Stimulated activated CD4-positive, alpha-beta T cell treated with anti-CD3 and anti-CD28 coated beads, Interleukin-2, amount 100 ng/mL, for 24 hours (primary cell): ENCODE data around the gene SLC25A51.
"Not testable (repeated sequence)": the region's sequence is repeated elsewhere in the genome, so short reads cannot be mapped to it uniquely, and the experiment has no call there.

Experiments
- DNase-seq, 2 donors: peaks; one replicate each; pipeline ENCODE4 v3.0.0-alpha.2; 2020

Gene SLC25A51

DNA sequence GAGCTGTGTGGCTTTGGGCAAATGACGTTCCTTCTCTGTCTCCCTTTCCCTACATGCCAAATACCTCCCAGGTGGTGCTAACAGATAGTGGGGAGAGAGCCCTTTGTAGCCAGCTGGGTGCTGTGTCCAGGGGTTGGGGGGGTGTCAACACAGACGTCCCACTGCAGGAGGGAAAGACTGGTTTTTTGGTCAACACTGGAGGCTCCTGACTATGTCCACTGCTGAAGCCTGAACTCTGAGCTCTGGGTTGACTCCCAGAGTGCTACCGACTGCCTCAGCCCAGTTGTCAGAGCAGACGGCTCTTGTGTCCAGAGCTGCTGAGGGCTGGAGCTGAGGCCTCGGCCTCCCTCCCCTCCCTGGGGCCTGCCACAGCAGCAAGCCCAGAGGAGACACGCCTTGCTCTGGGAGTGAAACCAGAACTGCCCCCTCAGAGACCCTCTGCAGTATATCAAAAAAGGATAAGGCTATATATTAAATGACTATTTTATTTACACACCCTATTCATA is 14.8 kb upstream of the SLC25A51 start:
- no peak for DNase-seq

DNA sequence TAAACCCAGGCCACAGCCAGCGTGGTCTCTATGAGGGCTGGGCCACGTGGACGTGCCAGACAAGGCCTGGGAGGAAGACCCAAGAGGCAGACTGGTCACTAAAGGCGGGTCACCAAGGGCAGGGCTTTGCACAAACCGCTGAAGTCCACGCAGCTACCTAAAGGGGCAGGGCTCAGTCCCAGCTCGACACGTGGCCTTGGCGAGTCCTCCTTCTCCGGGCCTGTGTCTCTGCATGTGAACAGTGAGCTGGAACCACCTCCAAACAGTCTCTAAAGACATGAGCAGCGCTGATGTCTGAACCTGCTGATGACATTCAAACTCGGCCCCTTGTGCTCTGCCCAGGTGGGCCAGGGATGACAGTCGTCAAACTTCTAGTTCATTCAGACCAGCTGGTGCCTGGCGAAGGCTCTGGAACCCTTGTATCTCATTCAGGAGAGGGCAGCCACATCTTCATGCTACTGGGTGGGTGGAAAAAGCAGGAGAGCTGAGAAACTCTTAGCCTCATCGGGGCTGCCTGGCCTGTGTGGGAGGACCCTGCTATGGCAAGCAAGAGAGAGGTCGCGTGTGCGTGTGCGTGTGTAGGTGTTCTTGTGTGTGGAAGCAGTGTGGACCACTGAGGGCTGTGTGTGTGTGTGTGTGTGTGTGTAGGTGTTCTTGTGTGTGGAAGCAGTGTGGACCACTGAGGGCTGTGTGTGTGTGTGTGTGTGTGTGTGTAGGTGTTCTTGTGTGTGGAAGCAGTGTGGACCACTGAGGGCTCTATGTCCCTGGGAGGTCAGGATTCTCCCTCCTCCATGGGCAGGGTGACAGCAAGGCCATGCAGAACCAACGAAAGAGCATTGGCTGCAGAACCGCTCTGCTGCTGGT is 14.1 kb upstream of the SLC25A51 start:
- DNase-seq: no peak

DNA sequence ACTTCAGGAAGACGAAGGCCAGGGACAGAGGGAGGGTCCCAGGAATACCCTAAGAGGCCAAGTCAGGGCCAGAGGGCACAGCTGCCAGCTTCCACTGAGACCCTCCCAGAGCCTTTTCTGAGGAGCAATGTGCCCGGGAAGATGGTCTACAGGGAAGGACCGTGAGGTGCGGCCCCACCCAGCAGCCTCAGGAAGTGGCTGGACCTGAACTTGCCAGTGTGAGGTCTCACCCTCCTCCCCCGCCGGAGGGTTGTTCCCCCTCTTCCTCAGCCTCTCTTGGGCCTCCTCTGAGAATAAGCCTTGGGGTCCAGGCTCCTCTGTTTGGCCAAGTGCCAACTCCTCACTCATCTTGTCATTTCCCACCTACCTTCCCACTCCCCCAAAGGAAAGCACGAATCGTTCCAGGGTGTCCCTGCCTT is 13.4 kb upstream of the SLC25A51 start:
- DNase-seq: no peak

DNA sequence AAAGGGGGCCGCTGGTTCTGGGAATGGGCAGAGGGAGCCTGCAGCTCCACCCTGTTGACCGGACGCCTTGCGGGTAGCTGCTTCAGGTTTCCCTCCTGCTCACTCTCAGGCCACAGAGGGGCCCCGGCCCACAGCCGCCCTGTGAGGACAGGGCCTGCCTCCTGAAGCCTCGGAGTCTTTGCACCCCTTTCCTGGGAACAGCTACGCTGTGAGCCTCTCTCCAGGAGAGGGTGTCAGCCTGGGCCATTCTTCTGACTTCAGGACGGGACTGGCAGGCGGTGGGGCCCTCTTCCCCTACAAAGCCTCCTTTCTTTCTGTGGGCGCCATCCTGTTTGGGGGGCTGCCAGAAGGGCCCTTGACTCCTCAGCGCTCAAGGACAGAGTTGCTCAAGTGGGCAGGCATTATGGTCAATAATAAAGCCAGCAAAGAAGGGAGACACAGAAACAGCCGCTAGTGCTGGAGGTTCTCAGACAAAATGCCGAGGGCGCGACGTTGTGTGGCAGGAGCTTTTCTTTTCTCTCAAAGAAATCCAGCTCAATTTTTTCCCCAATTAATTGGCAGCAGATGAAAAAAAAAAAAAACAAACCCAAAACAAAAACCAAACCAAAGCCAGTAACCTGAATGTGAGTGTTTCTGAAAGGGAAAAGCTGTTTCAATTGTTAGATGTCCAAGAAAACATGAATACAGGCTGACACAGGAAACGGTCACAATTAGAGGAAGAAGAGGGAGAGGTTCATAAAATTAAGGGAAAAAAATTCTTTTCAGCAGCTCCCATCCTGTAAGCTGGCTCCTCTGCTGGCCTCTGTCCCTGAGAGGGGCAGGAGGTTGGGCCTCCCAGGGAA is 12.8 kb upstream of the SLC25A51 start:
- no peak for DNase-seq

DNA sequence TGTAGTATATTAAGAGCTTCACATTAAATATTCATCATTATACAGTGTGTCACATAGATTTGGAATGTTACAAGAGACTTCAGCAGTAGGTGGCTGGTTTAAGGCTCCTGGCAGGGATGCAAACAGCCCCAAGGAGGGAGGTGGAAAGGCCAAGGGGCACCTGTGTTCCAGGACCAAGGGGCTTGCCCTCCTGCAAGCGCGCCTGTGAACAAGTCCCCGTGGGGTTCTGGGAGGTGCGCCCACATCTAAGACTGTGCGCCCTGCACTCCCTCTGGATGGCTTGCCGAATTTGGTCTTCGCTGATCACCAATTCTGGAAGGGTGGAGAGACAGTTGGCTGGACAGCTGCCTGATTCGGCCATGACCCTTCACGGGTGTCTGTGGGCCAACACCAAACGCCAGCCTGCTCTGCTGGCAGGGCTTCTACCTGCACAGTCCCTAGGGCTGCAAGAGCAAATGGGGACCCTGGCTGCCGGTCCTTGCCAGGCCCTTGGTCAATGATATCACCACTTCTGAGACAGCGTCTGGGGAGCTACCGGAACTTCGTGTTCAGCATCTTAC is 12.1 kb upstream of the SLC25A51 start:
- DNase-seq: no peak

DNA sequence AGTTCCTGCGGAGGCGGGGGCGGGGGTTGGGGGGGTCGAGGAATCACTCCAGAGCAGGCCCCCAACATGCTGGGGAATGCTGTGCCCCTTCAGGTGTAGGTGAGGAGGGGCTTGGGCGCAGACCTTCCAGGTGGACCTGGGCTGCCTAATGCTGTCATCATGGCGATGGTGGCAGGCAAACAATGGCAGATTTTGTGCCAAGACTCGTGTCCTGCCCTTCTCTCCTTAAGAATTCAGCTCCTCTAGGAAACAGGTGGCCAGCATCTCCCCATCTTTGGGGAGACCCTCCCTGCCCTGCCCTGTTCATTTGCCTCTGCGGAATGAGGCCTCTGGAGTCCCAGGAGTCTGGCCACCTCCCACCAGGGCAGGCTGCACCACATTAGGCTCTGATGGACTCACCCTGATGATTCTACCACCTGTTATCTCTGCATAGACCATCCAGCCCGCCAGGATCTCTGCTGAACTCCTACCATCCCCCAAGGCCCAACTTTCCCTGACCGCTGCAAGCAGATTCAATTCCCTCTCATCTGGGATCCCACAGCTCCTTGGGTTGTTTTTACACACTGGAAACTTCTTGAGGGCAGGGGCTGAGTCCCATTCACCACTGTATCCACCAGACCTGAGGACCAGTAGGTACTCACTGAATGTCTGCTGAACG is 10.9 kb upstream of the SLC25A51 start:
- DNase-seq: no peak

DNA sequence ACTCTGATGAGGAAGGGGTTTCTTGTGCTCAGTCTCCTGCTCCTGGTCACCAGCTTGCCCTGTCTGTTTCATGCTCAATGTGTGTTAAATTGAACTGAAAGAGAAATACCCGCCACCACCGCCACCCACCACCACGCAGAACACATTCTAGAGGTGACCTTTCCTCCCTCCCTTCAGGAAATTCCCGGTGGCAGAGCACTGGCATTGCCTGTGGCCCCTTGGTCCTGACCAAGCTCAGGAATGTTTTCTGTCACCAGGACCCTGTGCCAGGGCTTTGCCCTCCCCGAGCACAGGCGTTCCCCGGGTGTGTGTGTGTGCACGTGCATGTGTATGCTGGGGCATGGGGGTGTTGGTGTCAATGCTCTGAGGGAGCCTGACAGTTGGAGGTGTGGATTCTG is 10.2 kb upstream of the SLC25A51 start:
- no peak for DNase-seq

DNA sequence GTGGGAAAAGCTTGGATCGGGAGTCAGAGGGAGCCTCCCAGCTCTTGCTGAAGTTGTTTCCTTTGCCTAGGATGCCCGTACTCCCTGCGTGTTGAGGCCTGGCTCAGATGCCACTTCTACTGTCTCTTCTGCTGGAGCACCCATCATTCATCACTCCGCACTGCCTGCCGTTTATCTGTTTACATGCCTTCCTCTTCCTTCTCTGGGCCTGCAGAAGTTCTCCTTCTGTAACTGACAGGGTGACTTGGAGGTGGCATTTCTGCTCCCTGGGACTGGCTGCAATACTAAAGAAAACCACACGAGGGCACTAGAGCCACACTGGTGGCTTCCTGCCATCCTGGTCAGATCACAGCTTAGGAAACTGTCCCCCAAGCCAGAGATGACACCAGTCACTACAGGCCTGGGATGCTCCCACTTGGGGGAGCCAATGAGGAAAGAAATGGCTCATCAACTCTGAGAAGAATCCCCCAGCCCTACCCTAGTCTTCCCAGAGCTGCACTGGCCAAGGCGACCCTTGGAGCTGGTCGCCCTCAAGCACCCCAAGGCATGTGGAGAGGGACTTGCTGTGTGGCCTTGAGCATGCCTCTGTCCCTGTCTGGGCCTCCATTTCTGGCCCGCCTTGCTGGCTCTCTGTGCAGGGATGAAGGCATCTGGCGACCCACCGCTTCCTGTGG is 9.7 kb upstream of the SLC25A51 start:
- peak; percentile 86 to 88 for DNase-seq

DNA sequence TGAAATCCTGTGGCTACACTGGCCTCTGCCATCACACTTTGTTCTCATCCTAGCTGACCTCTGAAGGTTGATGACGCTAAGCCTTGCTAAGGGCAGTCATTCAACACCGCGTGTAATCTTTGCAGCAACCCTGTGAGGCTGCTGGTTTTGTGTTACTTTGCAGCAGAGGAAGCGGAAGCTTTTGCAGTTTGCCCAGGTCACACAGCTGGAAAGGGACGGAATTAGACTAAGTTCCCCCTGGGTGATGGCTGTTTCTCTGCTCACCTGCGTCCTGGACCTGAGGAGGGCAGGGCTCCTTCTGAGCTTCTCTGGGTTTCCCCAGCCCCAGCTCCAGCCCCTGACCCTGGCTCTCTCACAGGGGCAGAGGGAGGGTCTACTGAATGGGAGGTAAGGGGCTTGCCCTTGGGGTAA is 7.3 kb upstream of the SLC25A51 start:
- DNase-seq: no peak

DNA sequence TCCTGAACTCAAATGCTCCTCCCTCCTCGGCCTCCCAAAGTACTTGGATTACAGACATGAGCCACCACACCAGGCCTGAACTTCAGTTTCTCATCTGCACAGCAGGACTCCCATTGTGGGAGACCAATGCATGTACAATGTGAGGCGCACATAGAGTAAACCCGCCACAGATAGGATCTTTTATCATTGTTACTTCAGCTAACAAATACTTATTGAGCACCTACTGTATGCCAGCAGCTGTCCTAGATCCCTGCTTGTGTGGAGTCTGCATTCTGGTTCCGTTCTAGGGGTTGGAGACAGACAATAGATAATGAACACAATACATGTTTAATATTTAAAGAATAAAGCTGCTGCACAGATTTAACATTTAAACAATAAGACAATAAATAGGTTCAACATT is 6.3 kb upstream of the SLC25A51 start:
- no peak for DNase-seq

DNA sequence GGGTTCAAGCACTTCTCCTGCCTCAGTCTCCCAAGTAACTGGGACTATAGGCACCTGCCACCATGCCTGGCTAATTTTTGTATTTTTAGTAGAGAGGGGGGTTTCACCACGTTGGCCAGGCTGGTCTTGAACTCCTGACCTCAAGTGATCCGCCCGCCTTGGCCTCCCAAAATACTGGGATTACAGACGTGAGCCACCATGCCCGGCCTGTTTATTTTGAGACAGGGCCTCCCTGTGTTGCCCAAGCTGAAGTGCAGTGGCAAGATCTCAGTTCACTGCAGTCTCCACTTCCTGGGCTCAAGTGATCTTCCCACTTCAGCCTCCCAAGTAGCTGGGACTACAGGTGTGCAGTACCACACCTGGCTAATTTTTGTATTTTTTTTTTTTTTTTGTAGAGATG is 5.9 kb upstream of the SLC25A51 start:
- not testable (repeated sequence) for DNase-seq

DNA sequence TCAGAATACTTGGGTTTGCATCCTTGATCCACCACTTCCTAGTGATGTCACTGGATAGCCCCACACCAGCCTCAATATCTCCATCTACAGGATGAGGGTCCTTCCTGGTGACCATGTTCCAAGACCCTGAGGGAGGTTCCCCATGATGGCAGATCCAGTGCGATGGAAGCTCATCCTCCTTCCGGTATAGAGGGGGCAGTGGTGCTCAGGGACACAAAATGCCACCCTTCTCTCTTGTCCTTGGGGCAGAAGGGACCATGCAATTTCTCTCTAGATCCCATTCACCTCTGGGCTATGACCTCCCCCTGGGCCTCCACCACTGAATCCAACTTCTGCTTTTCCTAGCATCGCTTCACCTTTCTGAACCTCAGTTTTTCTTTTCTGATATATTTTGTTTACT is 5.4 kb upstream of the SLC25A51 start:
- DNase-seq: no peak

DNA sequence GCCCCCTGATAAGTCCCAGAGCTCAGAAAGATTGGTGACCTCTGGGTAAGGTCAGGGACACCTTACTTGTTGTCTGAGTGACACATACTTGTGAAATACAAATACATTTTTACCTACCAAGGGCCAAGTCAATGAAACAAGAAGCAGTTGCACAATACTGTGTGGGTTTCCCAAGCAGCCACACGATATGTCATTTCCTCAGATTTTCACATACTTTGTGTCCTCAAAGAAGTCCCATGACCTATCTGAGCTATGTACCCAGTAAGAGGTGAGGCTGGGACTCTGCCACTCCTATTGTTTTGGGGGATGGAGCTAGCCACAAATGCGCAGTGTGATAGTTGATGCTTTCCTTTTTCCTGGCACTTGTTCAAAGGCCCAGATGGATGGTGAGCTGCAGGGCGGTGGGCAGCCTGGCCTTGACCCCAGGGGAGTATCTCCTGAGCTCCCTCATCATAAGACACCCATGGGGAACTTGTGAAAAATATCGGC is 4.8 kb upstream of the SLC25A51 start:
- no peak for DNase-seq

DNA sequence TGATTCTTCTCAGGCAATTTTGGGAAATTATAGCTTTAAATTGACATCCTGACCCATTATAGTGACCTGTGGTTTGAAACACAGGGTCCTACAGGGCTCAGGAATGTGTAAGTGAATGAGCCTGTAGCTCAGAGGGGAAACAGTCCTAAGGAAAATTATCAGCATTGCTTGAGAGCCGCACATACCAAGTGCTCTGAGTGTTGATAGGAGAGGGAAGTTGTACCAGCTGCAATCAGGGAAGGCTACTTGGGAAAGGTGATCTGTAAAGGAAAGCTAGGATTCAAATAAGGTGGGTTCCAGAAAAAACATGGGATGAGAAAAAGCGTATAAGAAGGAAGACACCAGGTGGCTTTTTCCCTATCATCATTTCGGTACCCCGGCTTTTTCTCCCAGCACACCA is 4.4 kb upstream of the SLC25A51 start:
- DNase-seq: no peak

DNA sequence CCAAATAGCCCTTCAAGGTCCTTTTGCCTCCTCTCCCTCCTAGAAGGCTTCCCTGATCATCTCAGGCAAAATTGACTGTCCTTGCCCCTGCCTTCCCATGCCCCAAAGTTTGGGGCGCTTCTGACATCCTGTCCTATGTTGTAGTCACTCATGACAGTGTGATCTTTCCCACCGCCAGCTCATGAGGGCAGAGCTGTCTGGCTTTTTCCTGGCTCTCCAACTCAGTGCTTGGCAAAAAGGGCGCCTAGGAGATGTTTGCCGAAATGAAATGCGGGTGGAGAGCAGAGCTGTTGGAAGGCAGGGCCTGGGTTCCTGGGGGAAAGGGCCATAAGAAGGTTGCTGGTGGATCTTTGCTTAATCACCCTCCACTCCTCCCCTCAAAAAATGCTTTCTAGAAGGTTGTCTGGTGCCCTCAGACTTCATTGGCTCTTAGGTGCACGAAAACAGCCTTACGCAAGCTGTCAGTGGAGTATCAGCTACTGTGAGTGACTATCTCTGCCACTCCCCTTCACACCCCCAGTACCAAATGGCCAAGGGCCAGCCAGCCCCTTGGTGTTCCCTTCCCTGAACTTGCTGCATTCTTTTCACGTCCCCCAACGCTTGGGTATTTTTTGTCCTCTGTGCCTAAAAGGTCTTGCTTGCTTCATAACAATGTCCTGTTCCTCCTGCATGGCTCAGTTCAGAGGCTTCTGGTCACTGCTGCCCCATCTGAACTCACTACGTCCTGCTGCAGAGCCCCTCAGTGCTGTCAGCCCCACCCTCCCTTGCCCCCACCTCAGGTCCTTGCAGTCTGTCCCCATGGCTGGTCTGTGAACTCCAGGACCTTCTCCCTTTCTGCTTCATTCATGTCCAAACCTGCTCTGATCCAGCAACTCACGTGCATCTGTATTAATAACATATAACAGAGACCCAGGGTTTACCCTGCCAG is 2.6 kb upstream of the SLC25A51 start:
- DNase-seq: no peak

DNA sequence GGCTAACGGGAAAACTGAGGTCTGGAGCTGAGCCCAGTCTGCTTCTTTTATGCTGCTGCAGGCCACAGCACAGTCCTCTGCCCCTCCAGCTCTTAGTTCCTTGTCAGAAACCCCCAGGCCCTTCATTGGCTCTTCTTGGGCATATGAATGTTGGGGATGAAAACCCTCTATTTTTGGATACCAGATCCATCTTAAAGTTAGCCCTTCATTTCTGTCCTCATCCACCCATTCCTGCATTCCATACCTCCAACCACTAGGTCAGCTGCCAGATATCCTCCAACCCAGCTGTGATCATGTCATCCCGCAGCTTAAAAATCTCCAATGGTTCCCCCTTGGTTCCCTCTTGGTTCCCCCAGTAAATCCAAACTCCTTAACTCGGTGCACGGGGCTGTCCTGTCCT is 1.8 kb upstream of the SLC25A51 start:
- no peak for DNase-seq

DNA sequence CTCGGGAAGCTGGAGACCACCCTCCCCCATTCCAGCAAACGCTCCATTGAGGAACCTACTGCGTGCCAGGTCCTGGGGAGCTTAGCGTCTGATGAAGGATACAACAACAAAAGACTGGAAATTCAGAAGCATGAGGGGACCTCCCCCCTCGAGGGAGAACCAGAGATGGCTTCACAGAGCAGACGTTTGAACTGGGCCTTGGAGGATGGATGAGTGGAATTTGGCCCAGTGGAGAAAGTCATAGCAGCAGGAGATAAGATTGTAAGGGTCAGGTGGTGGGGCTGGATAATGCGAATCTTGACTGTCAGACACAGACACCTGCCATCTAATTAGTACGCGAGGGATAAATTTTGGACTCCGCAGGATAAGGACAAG is 1.2 kb upstream of the SLC25A51 start:
- DNase-seq: no peak

DNA sequence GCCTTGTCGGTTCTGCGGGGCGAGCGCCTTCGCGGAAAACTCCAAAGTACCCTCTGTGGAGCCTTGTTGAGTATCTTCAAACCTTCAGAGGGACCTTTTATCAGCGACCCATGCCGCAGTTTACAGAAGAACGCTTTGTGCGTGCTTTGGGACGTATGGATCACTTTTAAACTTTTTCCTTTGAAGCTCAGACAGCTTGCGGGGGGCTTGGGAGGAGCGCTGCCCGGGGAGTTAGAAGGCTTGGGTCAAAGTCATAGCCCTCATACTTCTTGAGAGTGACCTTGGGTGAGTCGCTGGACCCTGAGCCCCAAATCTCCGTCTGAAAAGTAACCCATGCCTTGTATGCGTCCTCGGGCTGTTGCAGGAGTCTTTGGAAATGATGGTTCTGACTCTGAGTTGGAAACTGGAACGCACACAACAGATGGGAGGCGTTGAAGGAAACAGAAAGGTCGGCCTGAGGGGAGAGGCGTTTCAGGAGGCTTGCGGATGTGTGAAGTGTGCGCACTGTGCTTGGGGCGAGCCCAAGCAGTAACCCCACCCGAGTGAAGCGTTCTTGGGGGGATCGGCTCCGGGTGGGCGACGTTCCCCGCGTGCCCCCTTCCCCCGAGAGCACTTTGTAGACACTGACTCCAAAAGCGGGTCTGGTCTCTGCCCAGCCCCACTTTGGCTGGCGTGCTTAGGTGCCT is 661 bp upstream of the SLC25A51 start:
- no peak for DNase-seq

DNA sequence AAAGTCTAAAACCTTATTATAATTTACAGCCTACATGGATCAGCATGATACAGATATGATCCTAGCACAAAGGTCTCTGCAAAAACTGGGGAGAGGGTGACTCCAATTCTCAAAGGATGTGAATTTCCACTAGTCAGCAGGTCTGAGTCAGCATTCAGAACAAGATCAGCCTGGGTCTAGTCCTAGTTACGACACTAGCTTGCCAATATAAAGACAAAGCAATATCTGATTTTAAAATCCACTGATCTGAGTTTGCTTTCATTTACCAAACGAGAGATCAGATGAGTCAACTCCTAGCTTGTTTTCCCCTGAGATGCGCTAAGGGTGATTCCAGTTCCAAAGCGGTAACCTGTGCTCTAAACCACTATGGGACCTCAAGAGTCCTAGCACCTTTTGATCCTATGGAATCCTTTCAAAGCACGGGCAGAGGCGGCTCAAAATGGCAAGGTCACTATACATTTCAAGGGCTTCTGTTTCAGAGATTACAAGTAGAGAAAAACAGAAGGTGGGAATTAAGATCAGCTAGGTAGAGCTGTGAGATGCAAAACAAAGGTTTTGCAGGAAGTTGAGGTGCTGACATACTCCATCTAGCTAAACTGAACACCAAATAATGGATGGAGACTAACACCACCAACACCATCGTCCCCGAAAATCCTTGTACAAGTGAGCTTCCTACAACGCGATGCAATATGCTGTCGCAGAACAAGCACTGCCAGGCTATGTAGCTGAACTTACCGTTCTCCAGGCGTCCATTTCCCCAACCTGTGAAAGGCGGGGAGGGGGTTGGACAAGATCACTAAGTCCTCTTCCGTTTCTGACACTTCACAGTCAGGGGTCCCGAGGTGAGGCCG is 906 bp downstream of the SLC25A51 start:
- no peak for DNase-seq

DNA sequence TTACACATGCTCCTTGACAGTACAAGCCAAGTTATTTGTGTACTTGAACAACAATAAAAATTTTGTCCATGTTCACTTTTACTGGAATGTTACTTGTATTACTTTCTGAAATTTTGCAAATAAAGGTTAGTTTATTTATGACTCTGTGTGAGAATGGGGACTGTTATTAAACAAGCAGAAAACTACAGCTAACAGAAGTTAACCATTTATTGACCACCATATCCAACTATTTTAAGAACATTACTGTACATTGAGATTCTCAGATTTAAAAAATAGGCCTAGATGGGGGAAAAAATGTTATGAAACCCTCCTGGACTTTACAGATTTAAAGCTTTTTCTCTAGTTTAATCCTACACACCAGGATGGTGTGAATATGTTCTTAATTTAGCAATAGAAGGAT is 1.8 kb downstream of the SLC25A51 start:
- DNase-seq: no peak
